ENCODE results near the gene BIRC2.
A peak's percentile ranks its signal among the peaks of the same experiment; 100 is the strongest.

The BIRC2 gene

GRCh38 chr11:102346748-102347461 is at the start of gene BIRC2:
BIRC2 (plus strand) TSS chr11:102347214; CDS start chr11:102349855, 2,641 bp downstream.
- DNase-seq (ENCODE audit: low read depth in 1 of 2, low spot score in 1 of 2), result peak; percentile 90 to 91

- DNase-seq (ENCODE audit: low read depth in 1 of 2, low spot score in 1 of 2), result peak in 1 of 2 donors; percentile 50
Measured at GRCh38 chr11:102300837-102301236, 46.2 kb upstream of the BIRC2 start.

DNA sequence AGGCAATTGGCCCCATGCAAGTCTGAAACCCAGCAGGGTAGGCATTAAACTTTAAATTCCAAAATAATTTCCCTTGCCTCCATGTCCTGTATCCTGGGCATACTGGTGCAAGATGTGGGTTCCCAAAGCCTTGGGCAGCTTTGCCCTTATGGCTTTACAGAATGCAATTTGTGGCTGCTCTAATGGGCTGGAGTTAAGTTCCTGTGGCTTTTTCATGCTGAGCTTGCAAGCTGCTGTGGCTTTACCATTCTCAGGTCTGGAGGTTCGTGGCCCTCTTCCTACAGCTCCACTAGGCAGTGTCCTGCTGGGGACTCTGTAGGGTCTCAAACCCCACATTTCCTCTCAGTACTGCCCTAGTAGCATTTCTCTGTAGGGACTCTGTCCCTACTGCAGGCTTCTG is 44.8 kb upstream of the BIRC2 start:
- no peak for DNase-seq (ENCODE audit: low read depth in 1 of 2, low spot score in 1 of 2)

GRCh38 chr11:102304686-102305085 is 42.3 kb upstream of the BIRC2 start:
- no peak for DNase-seq (ENCODE audit: low read depth in 1 of 2, low spot score in 1 of 2)

DNA sequence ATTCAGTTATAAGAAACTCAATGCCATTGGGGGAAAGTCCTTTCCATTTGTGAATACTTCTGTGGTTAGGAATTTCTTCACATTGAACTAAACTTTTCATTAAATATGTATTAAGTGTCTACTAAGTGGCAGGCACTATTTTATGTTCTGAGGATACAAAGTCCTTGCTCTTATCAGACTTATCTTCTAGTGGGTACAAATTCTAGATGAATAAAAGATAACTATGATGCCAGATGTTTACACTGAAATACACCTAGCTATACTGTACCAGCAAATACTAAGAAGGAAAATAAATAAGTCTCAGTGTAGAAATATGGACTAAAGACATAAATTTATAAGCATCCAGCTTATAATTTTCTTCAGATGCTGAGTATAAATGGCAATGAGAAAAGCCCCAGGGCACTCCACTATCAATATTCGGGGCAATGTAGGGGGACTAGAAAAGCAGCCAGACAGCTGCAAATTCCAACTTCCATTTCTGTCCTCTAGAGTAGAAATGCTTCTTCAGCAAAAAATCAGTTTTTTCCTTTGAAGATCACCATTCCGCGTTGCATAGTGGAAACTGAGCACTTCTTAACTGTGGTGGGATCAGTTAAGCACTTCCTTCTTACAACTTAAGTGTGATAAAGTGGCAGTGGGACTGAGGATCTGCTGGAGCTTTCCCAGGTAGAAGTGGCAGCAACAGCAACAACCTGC is 41.5 kb upstream of the BIRC2 start:
- no peak for DNase-seq (ENCODE audit: low read depth in 1 of 2, low spot score in 1 of 2)

DNA sequence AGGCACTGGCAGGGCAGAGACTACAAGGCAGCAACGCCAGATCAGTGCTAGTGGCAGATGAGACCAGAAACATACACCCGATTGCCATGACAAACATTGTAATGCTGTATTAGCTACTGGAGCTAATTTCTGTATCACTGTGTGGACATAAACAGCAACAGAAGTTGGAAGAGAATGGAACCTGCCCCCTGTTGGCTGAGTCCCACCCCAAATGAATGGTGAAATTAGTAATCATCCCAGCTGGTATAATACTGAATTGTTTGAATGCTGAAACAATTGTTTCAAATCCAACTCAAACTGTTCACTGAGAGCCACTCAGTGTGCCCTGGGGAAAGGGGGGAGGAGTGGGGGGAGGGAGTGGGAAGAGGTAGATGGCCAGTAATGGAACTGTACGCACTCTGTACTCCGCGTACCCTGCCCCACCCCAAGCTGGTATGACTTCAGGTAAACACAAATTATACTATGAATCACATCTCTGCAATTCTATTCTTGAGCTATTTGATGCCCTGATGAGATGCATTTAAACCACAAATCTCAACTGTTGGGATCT is 40.9 kb upstream of the BIRC2 start:
- DNase-seq (ENCODE audit: low read depth in 1 of 2, low spot score in 1 of 2), result peak in 1 of 2 donors; percentile 17

DNA sequence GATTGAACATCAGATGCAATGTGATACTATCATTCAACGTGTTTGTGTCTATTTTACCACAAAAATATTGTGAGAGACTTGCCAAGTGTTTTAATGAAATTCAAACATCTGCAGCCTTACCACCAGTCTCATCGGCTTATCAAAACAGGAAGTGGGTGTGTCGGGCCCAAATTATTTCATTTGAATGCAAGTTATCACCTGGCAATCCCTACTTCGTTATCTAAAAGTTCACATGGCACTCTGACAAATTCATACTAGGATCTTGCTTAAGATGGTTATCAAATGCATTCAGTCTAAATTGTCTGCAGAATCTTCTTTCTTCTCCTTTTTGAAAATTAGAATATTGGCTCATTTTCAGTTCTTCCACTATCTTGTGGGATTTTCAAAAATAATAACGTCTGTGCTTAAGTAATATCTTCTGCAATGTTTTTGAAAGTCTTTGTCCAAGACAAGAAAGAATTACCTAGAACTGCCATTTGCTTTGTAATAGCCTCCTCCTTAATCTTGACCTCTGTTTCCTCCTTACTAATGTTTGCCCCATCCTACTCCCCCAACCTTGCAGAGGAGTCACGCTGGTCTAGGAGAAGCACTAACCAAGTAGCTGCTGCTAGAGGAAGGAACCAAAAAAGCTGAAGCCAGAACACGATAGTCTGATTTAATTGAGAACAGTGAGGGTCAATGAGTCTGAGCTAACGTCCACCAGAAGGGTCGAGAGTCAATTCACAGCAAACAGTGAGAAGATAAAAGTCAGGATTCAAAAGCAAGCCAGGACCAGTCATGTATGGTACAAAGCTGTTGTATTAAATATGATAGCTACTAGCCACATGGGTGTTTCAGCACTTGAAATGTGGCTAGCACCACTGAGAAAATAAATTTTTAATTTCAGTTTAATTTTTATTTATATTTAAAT is 39.9 kb upstream of the BIRC2 start:
- no peak for DNase-seq (ENCODE audit: low read depth in 1 of 2, low spot score in 1 of 2)

DNA sequence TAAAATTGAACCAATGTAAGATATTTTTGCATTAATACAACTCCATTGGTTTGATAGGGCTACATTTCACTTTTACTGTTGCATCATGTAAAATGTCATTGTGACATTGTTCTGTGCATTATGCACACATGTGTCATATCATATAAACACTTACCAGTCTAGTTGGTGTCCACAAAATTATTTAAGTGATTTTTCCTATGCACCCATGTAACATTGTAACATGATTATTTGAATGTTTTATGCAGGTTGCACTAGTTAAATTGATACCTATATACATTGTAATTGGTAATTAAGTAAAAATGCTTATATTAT is 39.3 kb upstream of the BIRC2 start:
- DNase-seq (ENCODE audit: low read depth in 1 of 2, low spot score in 1 of 2), result no peak

GRCh38 chr11:102309621-102310541 is 37.1 kb upstream of the BIRC2 start:
- no peak for DNase-seq (ENCODE audit: low read depth in 1 of 2, low spot score in 1 of 2)

DNA sequence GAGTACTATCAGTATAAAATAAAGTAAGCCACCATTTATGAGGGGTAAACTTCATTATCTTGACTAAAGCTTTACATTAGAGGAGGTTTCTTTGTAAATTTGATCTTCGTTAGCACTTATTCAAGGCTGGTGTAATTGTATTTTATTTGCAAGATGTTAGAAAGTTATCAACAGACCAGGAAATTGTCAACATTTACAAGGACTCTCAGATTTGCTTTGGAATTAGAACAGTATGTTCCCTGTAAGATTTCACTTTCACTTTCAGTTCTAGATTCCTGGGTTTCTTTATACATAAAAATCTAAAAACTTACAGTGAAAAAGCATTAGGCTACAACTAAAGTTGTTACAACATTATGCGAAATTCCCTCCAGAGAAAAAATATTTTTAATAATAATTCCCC is 34.3 kb upstream of the BIRC2 start:
- no peak for DNase-seq (ENCODE audit: low read depth in 1 of 2, low spot score in 1 of 2)

- DNase-seq (ENCODE audit: low read depth in 1 of 2, low spot score in 1 of 2), result no peak
Measured at GRCh38 chr11:102313238-102313940, 33.6 kb upstream of the BIRC2 start.

- DNase-seq (ENCODE audit: low read depth in 1 of 2, low spot score in 1 of 2), result no peak
Measured at GRCh38 chr11:102314784-102315183, 32.2 kb upstream of the BIRC2 start.

DNA sequence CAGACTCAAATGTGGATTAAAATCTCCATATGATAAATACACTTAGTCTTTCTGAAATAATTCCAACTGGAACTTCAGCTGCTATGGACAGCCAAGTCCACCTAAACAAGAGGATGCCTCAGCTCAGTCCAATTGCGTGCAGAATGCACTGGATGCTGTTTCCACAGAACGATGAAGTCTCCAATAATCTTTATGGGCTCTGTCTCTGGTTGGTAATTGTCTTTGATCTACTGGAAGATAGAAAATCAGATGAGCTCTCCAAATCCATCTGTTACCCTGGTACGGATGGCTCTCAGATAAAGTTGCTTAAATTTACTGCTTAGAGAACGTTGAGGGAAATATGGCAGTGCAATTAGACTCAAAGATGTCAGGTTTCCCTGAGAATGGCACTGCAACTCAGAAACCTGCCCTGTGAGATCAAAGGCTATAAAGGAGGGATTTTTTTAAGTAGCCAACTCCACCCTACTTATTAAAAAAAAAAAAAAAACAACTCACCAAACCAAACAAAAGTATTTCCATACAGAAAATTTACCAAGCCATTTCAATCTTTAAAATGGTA is 30.6 kb upstream of the BIRC2 start:
- no peak for DNase-seq (ENCODE audit: low read depth in 1 of 2, low spot score in 1 of 2)

DNA sequence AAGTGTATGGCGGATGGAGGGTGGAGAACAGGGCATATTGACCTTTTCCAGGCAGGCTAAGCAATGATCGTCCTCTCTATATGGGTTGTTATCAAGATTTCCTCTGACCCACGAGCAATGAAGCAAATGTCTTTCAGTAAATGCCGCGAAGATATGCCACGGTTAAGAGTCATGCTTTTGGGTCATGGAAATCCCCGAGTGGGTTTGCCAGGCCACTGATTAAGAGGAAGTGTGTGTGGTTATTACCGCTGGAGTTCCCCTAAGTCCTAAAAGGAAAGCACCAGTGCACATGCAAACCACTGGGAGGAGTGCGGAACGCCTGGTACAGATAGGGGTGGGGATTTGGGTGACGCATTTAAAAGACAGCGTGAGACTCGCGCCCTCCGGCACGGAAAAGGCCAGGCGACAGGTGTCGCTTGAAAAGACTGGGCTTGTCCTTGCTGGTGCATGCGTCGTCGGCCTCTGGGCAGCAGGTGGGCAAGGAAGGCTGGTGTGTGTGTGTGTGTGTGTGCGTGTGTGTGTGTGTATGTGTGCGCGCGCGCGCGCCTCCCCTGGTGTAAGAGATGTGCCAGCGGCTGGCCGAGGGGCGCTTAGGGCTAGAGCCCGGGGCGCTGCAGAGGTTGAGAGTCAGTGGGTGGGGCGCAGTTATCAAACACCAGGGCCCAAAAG is 29.8 kb upstream of the BIRC2 start, which contains the start of gene BIRC3:
BIRC3 (plus strand) TSS at position 386 of the 669 bp plus-strand sequence. CDS start 7,026 bp downstream, outside the sequence.
- DNase-seq (ENCODE audit: low read depth in 1 of 2, low spot score in 1 of 2), result peak; percentile 77 to 81

GRCh38 chr11:102317768-102318103 is 29.3 kb upstream of the BIRC2 start:
- DNase-seq (ENCODE audit: low read depth in 1 of 2, low spot score in 1 of 2), result no peak

GRCh38 chr11:102318469-102318868 is 28.5 kb upstream of the BIRC2 start:
- peak; percentile 26 to 45 for DNase-seq (ENCODE audit: low read depth in 1 of 2, low spot score in 1 of 2)

DNA sequence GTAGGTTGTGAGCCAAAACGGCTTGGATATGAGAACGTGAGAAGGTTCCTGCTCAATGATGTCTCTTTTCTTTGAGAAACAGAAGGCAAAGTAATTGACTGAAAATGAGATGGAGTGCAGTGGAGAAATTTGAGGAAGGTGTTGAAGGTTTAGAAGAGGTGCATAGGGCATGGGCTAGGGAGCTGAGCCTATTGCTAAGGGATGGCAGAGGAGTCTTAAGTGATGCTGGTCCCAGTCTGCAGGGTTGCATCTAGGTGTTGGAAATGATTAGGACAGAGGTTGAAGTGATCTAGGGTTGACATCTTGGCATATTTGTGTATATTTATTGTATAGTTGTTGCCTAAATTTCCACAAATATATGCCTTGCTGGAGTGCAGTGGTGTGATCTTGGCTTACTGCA is 27.5 kb upstream of the BIRC2 start:
- no peak for DNase-seq (ENCODE audit: low read depth in 1 of 2, low spot score in 1 of 2)

GRCh38 chr11:102320188-102320587 is 26.8 kb upstream of the BIRC2 start:
- DNase-seq (ENCODE audit: low read depth in 1 of 2, low spot score in 1 of 2), result no peak

DNA sequence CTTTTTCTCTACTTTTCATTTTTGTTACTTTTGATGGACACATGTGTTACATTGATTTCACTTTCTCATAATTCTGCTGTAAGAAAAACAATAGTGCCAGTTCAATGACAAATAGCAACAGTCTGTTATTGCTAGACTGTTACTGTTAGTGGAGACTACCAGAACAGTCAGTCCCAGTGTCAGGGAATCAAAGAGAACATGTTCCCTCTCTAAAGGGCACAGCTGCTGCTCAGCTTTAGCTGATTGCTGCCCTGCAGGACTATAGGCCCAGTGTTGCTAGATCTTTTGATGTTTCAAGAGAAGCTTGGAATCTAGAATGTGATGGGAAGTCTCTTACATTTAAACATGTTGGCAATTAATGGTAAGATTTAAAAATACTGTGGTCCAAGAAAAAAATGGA is 26.3 kb upstream of the BIRC2 start:
- DNase-seq (ENCODE audit: low read depth in 1 of 2, low spot score in 1 of 2), result no peak

Data from activated T-helper 1 cell treated with anti-CD3 and anti-CD28 coated beads, Interleukin-2, amount 50 U/mL, for 16 hours (primary cell).